HEK293 (cell line): ENCODE data around the gene LTN1.

Source experiments
- ZNF221 ChIP-seq: fragments of 450-650 bp; formaldehyde crosslinking; IDR thresholded peaks from 2 replicates; pipeline ENCODE4 v1.5.1; 2017; ENCODE audit warnings: missing biosample characterization, missing genetic modification characterization, borderline replicate concordance
- ZNF37A ChIP-seq: fragments of 450-650 bp; IDR thresholded peaks from 2 replicates; pipeline ENCODE4 v1.5.1; 2018; ENCODE audit warnings: missing biosample characterization, missing genetic modification characterization
- TF ChIP-seq, protein P1 (sequence below): fragments of 450-650 bp; formaldehyde crosslinking; IDR thresholded peaks from 2 replicates; pipeline ENCODE4 v1.5.1; 2016; ENCODE audit warnings: missing biosample characterization, missing genetic modification characterization, low read depth

DNA sequence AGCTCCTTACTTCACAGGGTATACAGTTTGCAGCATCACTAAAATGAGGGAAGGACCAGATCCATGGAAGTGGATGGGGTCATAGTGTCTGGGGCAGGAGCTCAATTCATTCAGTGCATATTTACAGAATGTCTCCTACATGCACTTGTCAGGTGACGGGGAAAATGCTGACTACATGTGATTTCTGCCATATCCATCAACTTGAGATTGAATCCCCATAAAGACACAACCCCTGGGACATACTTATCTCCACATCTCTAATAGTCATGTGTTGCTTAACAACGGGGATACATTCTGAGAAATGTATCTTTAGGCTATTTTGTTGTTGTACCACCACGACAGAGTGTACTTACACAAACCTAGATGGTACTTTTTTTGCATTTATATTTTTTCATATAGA is 14.5 kb upstream of the LTN1 start:
- TF ChIP-seq, protein P1, sequence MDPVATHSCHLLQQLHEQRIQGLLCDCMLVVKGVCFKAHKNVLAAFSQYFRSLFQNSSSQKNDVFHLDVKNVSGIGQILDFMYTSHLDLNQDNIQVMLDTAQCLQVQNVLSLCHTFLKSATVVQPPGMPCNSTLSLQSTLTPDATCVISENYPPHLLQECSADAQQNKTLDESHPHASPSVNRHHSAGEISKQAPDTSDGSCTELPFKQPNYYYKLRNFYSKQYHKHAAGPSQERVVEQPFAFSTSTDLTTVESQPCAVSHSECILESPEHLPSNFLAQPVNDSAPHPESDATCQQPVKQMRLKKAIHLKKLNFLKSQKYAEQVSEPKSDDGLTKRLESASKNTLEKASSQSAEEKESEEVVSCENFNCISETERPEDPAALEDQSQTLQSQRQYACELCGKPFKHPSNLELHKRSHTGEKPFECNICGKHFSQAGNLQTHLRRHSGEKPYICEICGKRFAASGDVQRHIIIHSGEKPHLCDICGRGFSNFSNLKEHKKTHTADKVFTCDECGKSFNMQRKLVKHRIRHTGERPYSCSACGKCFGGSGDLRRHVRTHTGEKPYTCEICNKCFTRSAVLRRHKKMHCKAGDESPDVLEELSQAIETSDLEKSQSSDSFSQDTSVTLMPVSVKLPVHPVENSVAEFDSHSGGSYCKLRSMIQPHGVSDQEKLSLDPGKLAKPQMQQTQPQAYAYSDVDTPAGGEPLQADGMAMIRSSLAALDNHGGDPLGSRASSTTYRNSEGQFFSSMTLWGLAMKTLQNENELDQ (tag by site-specific recombination) = no peak
- no peak for TF ChIP-seq ZNF37A (tag by site-specific recombination)
- TF ChIP-seq ZNF221 = no peak
